ENCODE measurements around the gene DOLK. TPM values are rescaled to one million over a fixed set of nuclear protein-coding genes. Genes with fewer than 3 reads are reported as not detected.

The DOLK gene
- total and polyA plus RNA-seq, 10 of the 15 experiments (the other 5 are each of a cell fraction or from before 2014, with no cell fraction given) = 1.9 to 18.2 (median 9.1) TPM

DNA sequence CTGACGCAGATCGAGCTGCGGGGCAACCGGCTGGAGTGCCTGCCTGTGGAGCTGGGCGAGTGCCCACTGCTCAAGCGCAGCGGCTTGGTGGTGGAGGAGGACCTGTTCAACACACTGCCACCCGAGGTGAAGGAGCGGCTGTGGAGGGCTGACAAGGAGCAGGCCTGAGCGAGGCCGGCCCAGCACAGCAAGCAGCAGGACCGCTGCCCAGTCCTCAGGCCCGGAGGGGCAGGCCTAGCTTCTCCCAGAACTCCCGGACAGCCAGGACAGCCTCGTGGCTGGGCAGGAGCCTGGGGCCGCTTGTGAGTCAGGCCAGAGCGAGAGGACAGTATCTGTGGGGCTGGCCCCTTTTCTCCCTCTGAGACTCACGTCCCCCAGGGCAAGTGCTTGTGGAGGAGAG is 31.2 kb downstream of the DOLK start (continued):
- TF ChIP-seq, protein P1, sequence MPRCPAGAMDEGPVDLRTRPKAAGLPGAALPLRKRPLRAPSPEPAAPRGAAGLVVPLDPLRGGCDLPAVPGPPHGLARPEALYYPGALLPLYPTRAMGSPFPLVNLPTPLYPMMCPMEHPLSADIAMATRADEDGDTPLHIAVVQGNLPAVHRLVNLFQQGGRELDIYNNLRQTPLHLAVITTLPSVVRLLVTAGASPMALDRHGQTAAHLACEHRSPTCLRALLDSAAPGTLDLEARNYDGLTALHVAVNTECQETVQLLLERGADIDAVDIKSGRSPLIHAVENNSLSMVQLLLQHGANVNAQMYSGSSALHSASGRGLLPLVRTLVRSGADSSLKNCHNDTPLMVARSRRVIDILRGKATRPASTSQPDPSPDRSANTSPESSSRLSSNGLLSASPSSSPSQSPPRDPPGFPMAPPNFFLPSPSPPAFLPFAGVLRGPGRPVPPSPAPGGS (IDR thresholded peaks at IDR 0.05; ENCODE audit: borderline replicate concordance, insufficient read depth, low read depth, low read length, poor library complexity, severe bottlenecking) = no peak
- TF ChIP-seq, protein P2, sequence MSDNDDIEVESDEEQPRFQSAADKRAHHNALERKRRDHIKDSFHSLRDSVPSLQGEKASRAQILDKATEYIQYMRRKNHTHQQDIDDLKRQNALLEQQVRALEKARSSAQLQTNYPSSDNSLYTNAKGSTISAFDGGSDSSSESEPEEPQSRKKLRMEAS (IDR thresholded peaks at IDR 0.05; ENCODE audit: low read depth, low read length) = no peak
- no peak for TF ChIP-seq CBFB (IDR thresholded peaks at IDR 0.05; ENCODE audit: low read depth)
- TF ChIP-seq RFX5 (IDR thresholded peaks at IDR 0.05; ENCODE audit: low read depth, low read length) = no peak
- TF ChIP-seq, protein P3, sequence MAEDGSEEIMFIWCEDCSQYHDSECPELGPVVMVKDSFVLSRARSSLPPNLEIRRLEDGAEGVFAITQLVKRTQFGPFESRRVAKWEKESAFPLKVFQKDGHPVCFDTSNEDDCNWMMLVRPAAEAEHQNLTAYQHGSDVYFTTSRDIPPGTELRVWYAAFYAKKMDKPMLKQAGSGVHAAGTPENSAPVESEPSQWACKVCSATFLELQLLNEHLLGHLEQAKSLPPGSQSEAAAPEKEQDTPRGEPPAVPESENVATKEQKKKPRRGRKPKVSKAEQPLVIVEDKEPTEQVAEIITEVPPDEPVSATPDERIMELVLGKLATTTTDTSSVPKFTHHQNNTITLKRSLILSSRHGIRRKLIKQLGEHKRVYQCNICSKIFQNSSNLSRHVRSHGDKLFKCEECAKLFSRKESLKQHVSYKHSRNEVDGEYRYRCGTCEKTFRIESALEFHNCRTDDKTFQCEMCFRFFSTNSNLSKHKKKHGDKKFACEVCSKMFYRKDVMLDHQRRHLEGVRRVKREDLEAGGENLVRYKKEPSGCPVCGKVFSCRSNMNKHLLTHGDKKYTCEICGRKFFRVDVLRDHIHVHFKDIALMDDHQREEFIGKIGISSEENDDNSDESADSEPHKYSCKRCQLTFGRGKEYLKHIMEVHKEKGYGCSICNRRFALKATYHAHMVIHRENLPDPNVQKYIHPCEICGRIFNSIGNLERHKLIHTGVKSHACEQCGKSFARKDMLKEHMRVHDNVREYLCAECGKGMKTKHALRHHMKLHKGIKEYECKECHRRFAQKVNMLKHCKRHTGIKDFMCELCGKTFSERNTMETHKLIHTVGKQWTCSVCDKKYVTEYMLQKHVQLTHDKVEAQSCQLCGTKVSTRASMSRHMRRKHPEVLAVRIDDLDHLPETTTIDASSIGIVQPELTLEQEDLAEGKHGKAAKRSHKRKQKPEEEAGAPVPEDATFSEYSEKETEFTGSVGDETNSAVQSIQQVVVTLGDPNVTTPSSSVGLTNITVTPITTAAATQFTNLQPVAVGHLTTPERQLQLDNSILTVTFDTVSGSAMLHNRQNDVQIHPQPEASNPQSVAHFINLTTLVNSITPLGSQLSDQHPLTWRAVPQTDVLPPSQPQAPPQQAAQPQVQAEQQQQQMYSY (CRISPR knock-in tag; IDR thresholded peaks at IDR 0.05) = no peak
- no peak for TF ChIP-seq ZZZ3 (IDR thresholded peaks at IDR 0.05; ENCODE audit: control insufficient read depth, insufficient read length, low read depth)
- no peak for TF ChIP-seq WRNIP1 (IDR thresholded peaks at IDR 0.05; ENCODE audit: borderline replicate concordance, low read depth, low read length)
- TF ChIP-seq TCF3 (IDR thresholded peaks at IDR 0.05; ENCODE audit: borderline replicate concordance, insufficient read depth, low read depth, low read length) = no peak
